NCI-H748 (cell line): ENCODE measurements around the gene MYL3.

Source experiments
- DNase-seq: peaks from one replicate; lab custom pipeline; 2025; ENCODE audit not compliant: unreplicated experiment; lab: John Stamatoyannopoulos, UW

MYL3 gene

GRCh38 chr3:46851364-46852333 lies 11.6 kb downstream of the MYL3 start:
- DNase-seq, result no peak

- DNase-seq, result no peak
Measured at GRCh38 chr3:46850468-46850779, 12.8 kb downstream of the MYL3 start.

- DNase-seq, result no peak
Measured at GRCh38 chr3:46849686-46850467, 13.4 kb downstream of the MYL3 start.

- no peak for DNase-seq
Measured at GRCh38 chr3:46849045-46849631, 14.1 kb downstream of the MYL3 start.

- peak; percentile 1 for DNase-seq
Measured at GRCh38 chr3:46848271-46849044, 14.8 kb downstream of the MYL3 start.

- no peak for DNase-seq
Measured at GRCh38 chr3:46847744-46848143, 15.5 kb downstream of the MYL3 start.

- no peak for DNase-seq
Measured at GRCh38 chr3:46846624-46847542, 16.4 kb downstream of the MYL3 start.

- peak; percentile 31 for DNase-seq
Measured at GRCh38 chr3:46845860-46846623, 17.2 kb downstream of the MYL3 start.

GRCh38 chr3:46845397-46845859 lies 17.8 kb downstream of the MYL3 start:
- no peak for DNase-seq

GRCh38 chr3:46844881-46845312 lies 18.3 kb downstream of the MYL3 start:
- no peak for DNase-seq

- no peak for DNase-seq
Measured at GRCh38 chr3:46844397-46844796, 18.8 kb downstream of the MYL3 start.

GRCh38 chr3:46843508-46843907 lies 19.7 kb downstream of the MYL3 start:
- no peak for DNase-seq

- no peak for DNase-seq
Measured at GRCh38 chr3:46840491-46840890, 22.8 kb downstream of the MYL3 start.

GRCh38 chr3:46838301-46838700 lies 24.9 kb downstream of the MYL3 start:
- DNase-seq, result no peak

GRCh38 chr3:46835491-46835890 lies 27.8 kb downstream of the MYL3 start:
- no peak for DNase-seq

GRCh38 chr3:46835054-46835453 lies 28.2 kb downstream of the MYL3 start:
- no peak for DNase-seq

- no peak for DNase-seq
Measured at GRCh38 chr3:46833346-46834300, 29.6 kb downstream of the MYL3 start.

GRCh38 chr3:46831841-46832240 lies 31.4 kb downstream of the MYL3 start:
- no peak for DNase-seq
